Dermis lymphatic vessel endothelial cell (primary cell): ENCODE results near the gene CITED4. TPM values are rescaled to one million over a fixed set of nuclear protein-coding genes. Genes with fewer than 3 reads are reported as not detected.

Source experiments
- total RNA-seq: library from RNA; depleted of rRNA; stranded (reverse); fragments of >200 nt; gene quantifications from 2 replicates; pipeline ENCODE4 v1.2.1, GENCODE V29; 2014

Gene CITED4, protein sequence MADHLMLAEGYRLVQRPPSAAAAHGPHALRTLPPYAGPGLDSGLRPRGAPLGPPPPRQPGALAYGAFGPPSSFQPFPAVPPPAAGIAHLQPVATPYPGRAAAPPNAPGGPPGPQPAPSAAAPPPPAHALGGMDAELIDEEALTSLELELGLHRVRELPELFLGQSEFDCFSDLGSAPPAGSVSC
- 1.5 and 2.1 TPM in 2 replicates for total RNA-seq

DNA sequence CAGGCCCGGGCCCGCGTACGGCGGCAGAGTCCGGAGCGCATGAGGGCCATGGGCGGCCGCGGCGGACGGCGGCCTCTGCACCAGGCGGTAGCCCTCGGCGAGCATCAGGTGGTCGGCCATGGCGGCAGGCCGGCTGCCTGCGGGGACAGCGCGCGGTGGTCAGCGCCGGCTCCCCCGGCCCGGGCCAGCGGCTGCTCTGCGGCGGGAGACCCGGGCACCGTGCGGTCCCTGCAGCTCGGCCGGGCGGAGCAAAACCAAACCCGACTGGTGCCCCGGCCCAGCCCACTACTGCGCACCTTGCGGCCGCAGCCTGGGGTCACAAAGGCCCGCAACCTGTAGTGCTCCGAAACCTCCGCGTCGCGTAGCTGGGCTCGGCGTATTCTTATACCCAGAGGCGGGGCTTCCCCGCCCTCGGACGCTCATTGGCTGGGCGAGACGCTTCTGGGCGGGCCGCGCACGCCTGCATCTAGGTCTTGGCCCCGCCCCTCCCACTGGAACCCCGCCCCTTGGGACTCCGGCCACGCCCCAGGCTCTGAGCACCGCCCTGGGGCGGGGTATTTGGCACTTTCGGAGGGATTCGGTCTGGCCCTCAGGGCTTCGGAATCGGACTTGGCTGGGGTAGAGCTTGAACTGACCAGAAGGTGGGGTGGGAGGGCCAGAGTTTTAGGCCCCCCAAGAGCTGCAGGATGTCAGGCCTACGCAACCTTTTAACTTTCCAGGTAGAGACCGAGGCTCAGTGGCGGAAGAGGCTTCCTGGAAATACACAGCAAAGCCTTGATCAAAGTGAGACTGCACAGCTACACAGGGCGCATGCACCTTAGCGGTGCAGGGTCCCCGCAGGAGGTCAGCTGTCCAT is at the start of gene CITED4:
Gene CITED4, minus strand, starts transcription at position 356 of the 856 bp plus-strand sequence. Its CDS starts 236 bp downstream, at position 120.

Other genes with a start within 250 kb of the CITED4 start
- 0.43 TPM in 2 replicates for gene RIMS3, start 196.7 kb downstream of the CITED4 start, total RNA-seq
- gene NFYC, start 170.7 kb downstream of the CITED4 start, total RNA-seq, result 13.7 and 17.5 TPM in 2 replicates
- gene KCNQ4, start 78.6 kb downstream of the CITED4 start, total RNA-seq, result not detected in 2 replicates
- 10.4 and 14.1 TPM in 2 replicates for gene CTPS1, start 117.3 kb upstream of the CITED4 start, total RNA-seq
- gene SLFNL1, start 159.4 kb upstream of the CITED4 start, total RNA-seq, result 0.17 and 0.22 TPM in 2 replicates